Neuronal stem cell (in vitro differentiated cells): ENCODE measurements around the gene LRTM1.

Experiments used
- DNase-seq: peaks from one replicate; pipeline ENCODE4 v3.0.0-alpha.2; 2013; ENCODE audit warnings: low spot score
- H2AFZ ChIP-seq: one replicate; pipeline ENCODE4 v1.6.1; 2013; ENCODE audit warnings: mild to moderate bottlenecking, low read length, inconsistent platforms
- H2AK5ac ChIP-seq: 2 replicates; pipeline ENCODE4 v1.6.1; 2013; ENCODE audit warnings: low read depth, mild to moderate bottlenecking, inconsistent platforms, low read length, moderate library complexity, mixed read lengths
- H2BK120ac ChIP-seq: 2 replicates; pipeline ENCODE4 v1.6.1; 2013; ENCODE audit warnings: low read depth, mild to moderate bottlenecking, inconsistent platforms, low read length, moderate library complexity, mixed read lengths
- H2BK12ac ChIP-seq: one replicate; pipeline ENCODE4 v1.6.1; 2013; ENCODE audit warnings: low read length, inconsistent platforms
- H2BK15ac ChIP-seq: 2 replicates; pipeline ENCODE4 v1.6.1; 2013; ENCODE audit warnings: mild to moderate bottlenecking, low read length, inconsistent platforms, mixed read lengths
- H2BK5ac ChIP-seq: one replicate; pipeline ENCODE4 v1.6.1; 2013; ENCODE audit warnings: inconsistent platforms, mild to moderate bottlenecking, low read length, moderate library complexity
- H3K14ac ChIP-seq: one replicate; pipeline ENCODE4 v1.6.1; 2013; ENCODE audit warnings: low read length, inconsistent platforms
- H3K18ac ChIP-seq: 2 replicates; pipeline ENCODE4 v1.6.1; 2013; ENCODE audit warnings: low read length, inconsistent platforms
- H3K23ac ChIP-seq: 2 replicates; pipeline ENCODE4 v1.6.1; 2013; ENCODE audit warnings: low read depth, mild to moderate bottlenecking, mixed read lengths, low read length, inconsistent platforms; ENCODE audit not compliant: poor library complexity
- H3K27ac ChIP-seq: replicated peaks from 3 replicates; pipeline ENCODE4 v1.5.1; 2013; ENCODE audit warnings: low read length, inconsistent platforms
- H3K27me3 ChIP-seq, 3 experiments: 2 replicates each; pipeline ENCODE4 v1.6.1; 2013; ENCODE audit warnings: low read length in 3 of 3, mild to moderate bottlenecking in 2 of 3, inconsistent platforms in 1 of 3, low read depth in 1 of 3, mixed read lengths in 1 of 3, moderate library complexity in 1 of 3; ENCODE audit not compliant: control insufficient read depth in 3 of 3, insufficient read depth in 3 of 3
- H3K36me3 ChIP-seq, 2 donors: replicated peaks in 1 of 2; 2 replicates each; pipeline ENCODE4 v1.6.1; 2013; ENCODE audit warnings: low read length in 2 of 2; ENCODE audit not compliant: control insufficient read depth in 2 of 2, insufficient read depth in 2 of 2
- H3K4ac ChIP-seq: 2 replicates; pipeline ENCODE4 v1.6.1; 2013; ENCODE audit warnings: inconsistent platforms, mild to moderate bottlenecking, low read length, moderate library complexity
- H3K4me1 ChIP-seq, 2 donors: 1 replicate in 1 of 2; 2 replicates in 1 of 2; pipeline ENCODE4 v1.6.1; 2013; ENCODE audit warnings: low read length in 2 of 2, low read depth in 1 of 2; ENCODE audit not compliant: control insufficient read depth in 2 of 2, insufficient read depth in 1 of 2
- H3K4me2 ChIP-seq: one replicate; pipeline ENCODE4 v1.6.1; 2013; ENCODE audit warnings: mild to moderate bottlenecking, low read length, inconsistent platforms; ENCODE audit not compliant: insufficient read depth, poor library complexity, severe bottlenecking
- H3K4me3 ChIP-seq, 2 donors: 2 replicates each; pipeline ENCODE4 v1.5.1; 2013; ENCODE audit warnings: low read length in 2 of 2, mild to moderate bottlenecking in 2 of 2, inconsistent platforms in 1 of 2, moderate library complexity in 1 of 2
- H3K79me1 ChIP-seq: one replicate; pipeline ENCODE4 v1.6.1; 2013; ENCODE audit warnings: low read depth, mild to moderate bottlenecking, inconsistent platforms, low read length, moderate library complexity
- H3K9ac ChIP-seq: one replicate; pipeline ENCODE4 v1.6.1; 2013; ENCODE audit warnings: mild to moderate bottlenecking, low read depth, low read length, inconsistent platforms; ENCODE audit not compliant: poor library complexity
- H3K9me3 ChIP-seq, 2 donors: replicated peaks in 1 of 2; 2 replicates each; pipeline versions ENCODE3 to v1.6.1; 2013; ENCODE audit warnings: low read length in 2 of 2, mild to moderate bottlenecking in 2 of 2, inconsistent platforms in 1 of 2, low read depth in 1 of 2, mixed read lengths in 1 of 2, moderate library complexity in 1 of 2; ENCODE audit not compliant: control insufficient read depth in 2 of 2, insufficient read depth in 1 of 2
- H4K8ac ChIP-seq: one replicate; pipeline ENCODE4 v1.6.1; 2013; ENCODE audit warnings: low read depth, mild to moderate bottlenecking, inconsistent platforms, low read length, moderate library complexity
- H4K91ac ChIP-seq: one replicate; pipeline ENCODE4 v1.6.1; 2013; ENCODE audit warnings: low read length, low read depth, mild to moderate bottlenecking, inconsistent platforms; ENCODE audit not compliant: poor library complexity
- WGBS, 2 donors: extraction: QIAGEN DNeasy Blood & Tissue Kit; methylation state at CpG; one replicate each; pipeline ENCODE4 v1.1.7; 2013; ENCODE audit warnings: missing lambda C conversion rate in 2 of 2, mixed read lengths in 1 of 2; ENCODE audit not compliant: insufficient read length in 2 of 2, insufficient replicate concordance in 1 of 2; ENCODE audit errors: extremely low coverage in 2 of 2; 5-methylcytosine and 5-hydroxymethylcytosine counted together

The LRTM1 gene

DNA sequence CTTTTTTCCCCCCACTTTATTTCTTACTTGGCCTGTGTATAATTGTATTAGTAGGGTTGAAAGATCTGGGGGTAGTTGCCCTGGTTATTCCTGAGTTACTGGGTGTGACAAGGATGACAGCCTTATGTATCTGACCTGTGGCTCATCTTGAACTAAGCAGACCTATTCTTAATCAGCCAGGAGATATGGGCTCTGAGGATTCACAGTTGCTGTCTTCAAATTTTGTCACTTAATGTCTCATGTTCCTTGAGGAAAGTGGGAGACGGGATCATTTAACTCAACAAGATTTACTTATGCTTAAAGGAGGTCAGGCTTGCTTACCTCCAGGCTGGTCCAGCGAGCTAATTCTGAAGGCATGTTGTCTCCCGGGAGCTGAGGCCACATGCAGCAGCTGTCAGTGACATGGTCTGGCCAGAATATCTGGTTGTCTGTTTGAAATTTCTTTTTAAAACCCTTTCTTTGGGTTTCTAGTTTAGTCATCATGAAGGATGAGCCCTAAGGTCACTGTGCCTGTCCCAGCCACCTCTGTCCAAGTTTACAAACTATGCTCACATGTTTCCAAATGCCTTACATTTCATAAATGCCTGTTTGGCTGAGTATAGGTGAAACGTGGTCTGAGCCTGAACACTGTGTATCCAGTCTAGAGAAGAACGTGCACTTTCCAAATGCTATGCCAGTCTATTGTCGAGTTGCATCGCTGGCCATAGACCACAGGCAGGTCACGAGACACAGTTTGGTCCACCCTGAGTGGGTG, 26.8 kb downstream of the LRTM1 start:
- Histone ChIP-seq H3K14ac (no peak overlapping the region), H3K27me3 (no peaks in the 10 kb centered on the region), H3K79me1 (no peaks in the 10 kb centered on the region), H2BK15ac (no peak overlapping the region), H3K4me3 (no peak overlapping the region), H4K8ac (no peak overlapping the region), H2BK120ac (no peak overlapping the region), H3K4me1 (no peaks in the 10 kb centered on the region), H3K23ac (no peak overlapping the region), H3K4me2 (no peak overlapping the region), H2BK12ac (no peak overlapping the region), H2AFZ (no peak overlapping the region), H3K27ac (no peak overlapping the region), H3K9ac (no peak overlapping the region), H3K9me3 (no peaks in the 10 kb centered on the region), H4K91ac (no peak overlapping the region), H3K4ac (no peak overlapping the region), H2AK5ac (no peak overlapping the region), H3K36me3 (no peaks in the 10 kb centered on the region), H3K18ac (no peak overlapping the region), H2BK5ac (no peak overlapping the region)
- no peak for DNase-seq
- no CpG with 5 or more reads among the region's 8 CpGs for WGBS, 2 donors

DNA sequence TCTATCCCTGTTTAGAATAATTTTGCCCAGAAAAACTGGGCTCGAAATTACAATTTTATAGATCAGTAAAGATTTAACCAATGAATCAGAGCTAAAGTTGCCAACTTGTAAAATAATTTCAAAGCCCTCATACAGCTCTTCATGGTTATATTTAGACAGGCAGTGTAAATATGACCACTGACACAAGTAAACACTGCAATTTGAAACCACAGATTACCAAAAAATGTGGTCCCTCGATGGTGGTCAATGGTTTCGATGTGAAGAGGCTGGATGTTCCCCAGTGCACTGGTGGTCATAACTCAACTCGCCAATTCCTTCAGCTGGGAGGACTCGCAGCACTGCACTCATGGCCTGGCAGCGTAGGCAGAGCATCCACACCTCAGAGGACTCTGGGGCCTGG, 28.6 kb downstream of the LRTM1 start:
- Histone ChIP-seq H3K27me3 (no peaks in the 10 kb centered on the region), H3K27ac (no peak overlapping the region), H4K8ac (no peak overlapping the region), H2AK5ac (no peak overlapping the region), H2AFZ (no peak overlapping the region), H3K4me1 (no peaks in the 10 kb centered on the region), H3K9me3 (no peaks in the 10 kb centered on the region), H3K79me1 (no peaks in the 10 kb centered on the region), H3K9ac (no peak overlapping the region), H4K91ac (no peak overlapping the region), H3K4ac (no peak overlapping the region), H2BK120ac (no peak overlapping the region), H3K18ac (no peak overlapping the region), H3K4me3 (no peak overlapping the region), H2BK12ac (no peak overlapping the region), H3K36me3 (no peaks in the 10 kb centered on the region), H3K23ac (no peak overlapping the region), H2BK15ac (no peak overlapping the region), H2BK5ac (no peak overlapping the region), H3K4me2 (no peak overlapping the region), H3K14ac (no peak overlapping the region)
- WGBS, 2 donors, result no CpG with 5 or more reads among the region's 6 CpGs
- no peak for DNase-seq

DNA sequence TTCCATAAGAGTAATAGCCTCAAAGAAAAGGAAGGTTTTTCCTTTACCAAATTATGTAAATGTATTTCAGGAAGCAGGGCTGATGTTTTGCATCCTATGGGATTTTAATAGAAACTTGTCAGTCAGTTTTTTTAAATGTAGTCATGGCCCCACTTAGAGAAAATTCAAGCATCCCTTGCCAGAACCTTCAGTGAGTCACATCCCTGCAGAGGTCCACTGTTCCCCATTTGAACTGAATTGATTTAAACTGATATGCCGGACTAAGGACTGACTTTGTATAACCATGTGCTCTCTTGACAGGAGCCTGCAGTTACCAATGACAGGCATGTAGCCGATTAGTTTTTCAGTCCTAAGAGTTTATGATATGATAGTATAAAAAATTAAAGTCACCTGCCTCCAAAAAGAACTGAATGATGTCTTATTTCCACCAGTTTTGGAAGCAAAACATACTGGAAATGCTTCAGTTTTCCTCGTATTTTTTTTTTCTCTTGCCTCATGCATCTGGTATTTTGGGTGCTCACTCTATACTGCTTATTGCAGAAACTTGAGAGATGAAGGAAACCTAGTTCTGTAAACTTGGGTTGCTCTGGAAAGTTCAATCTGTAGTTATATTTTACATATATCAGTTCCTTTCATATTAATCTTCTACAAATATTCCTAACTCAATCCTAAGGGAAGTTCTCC, 30.7 kb downstream of the LRTM1 start:
- Histone ChIP-seq H3K18ac (no peak overlapping the region), H3K4ac (no peak overlapping the region), H3K27ac (no peak overlapping the region), H3K9ac (no peak overlapping the region), H3K4me1 (peaks cover 0 to under 1% of the 10 kb centered on the region in 2 donors), H3K14ac (no peak overlapping the region), H2AK5ac (no peak overlapping the region), H3K36me3 (no peaks in the 10 kb centered on the region), H2BK5ac (no peak overlapping the region), H3K23ac (no peak overlapping the region), H2AFZ (no peak overlapping the region), H4K91ac (no peak overlapping the region), H4K8ac (no peak overlapping the region), H3K79me1 (no peaks in the 10 kb centered on the region), H2BK15ac (no peak overlapping the region), H2BK12ac (no peak overlapping the region), H3K4me3 (no peak overlapping the region), H2BK120ac (no peak overlapping the region), H3K9me3 (no peaks in the 10 kb centered on the region), H3K27me3 (no peaks in the 10 kb centered on the region), H3K4me2 (no peak overlapping the region)
- WGBS, 2 donors, result no CpG with 5 or more reads among the region's 3 CpGs
- no peak for DNase-seq

DNA sequence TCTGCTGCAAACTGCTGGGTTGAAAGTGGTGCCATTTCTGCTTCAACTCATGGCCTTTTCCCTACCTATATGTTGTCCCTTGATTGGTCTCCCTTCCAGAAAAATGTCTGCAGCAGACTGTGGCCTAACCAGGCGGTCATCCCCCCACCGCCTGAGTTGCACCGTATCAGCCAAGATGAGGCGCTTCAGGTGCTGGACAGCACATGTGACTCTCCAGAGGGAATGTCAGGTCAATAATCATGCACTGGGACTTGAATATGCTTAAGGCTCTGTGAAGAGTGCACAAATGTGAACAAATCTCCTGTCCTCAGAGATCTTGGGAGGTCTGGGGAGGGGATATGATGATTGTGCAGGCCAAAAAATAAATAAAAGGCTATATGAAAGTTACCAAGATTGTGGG, 32.2 kb downstream of the LRTM1 start:
- Histone ChIP-seq H2BK5ac (no peak overlapping the region), H4K8ac (no peak overlapping the region), H3K4ac (no peak overlapping the region), H2AK5ac (no peak overlapping the region), H2BK12ac (no peak overlapping the region), H3K27ac (no peak overlapping the region), H3K9ac (no peak overlapping the region), H3K79me1 (no peaks in the 10 kb centered on the region), H3K18ac (no peak overlapping the region), H3K9me3 (no peaks in the 10 kb centered on the region), H3K4me1 (peaks cover 4 to 5% of the 10 kb centered on the region in 2 donors), H3K4me2 (no peak overlapping the region), H3K14ac (no peak overlapping the region), H2BK15ac (no peak overlapping the region), H3K4me3 (no peak overlapping the region), H3K36me3 (no peaks in the 10 kb centered on the region), H3K23ac (no peak overlapping the region), H4K91ac (no peak overlapping the region), H2AFZ (no peak overlapping the region), H2BK120ac (no peak overlapping the region), H3K27me3 (no peaks in the 10 kb centered on the region)
- no peak for DNase-seq
- WGBS, 2 donors, result no CpG with 5 or more reads among the region's 4 CpGs
